NK-92 (cell line): ENCODE results near the gene MMP15.
"Not testable (repeated sequence)": the region's sequence is repeated elsewhere in the genome, so short reads cannot be mapped to it uniquely, and the experiment has no call there.

Source experiments
- DNase-seq: peaks from one replicate; lab custom pipeline; 2025; ENCODE audit not compliant: unreplicated experiment; lab: John Stamatoyannopoulos, UW

Gene MMP15

GRCh38 chr16:58048494-58049231 is 23.1 kb downstream of the MMP15 start:
- DNase-seq, result no peak

GRCh38 chr16:58049232-58050185 is 24.0 kb downstream of the MMP15 start:
- no peak for DNase-seq

GRCh38 chr16:58051296-58051695 is 25.7 kb downstream of the MMP15 start:
- DNase-seq, result no peak

GRCh38 chr16:58051821-58052603 is 26.5 kb downstream of the MMP15 start:
- DNase-seq, result no peak

GRCh38 chr16:58053682-58054005 is 28.1 kb downstream of the MMP15 start:
- DNase-seq, result no peak

- DNase-seq, result no peak
Observed at GRCh38 chr16:58054289-58054688, 28.7 kb downstream of the MMP15 start.

- no peak for DNase-seq
Observed at GRCh38 chr16:58056580-58056979, 31.0 kb downstream of the MMP15 start.

- DNase-seq, result no peak
Observed at GRCh38 chr16:58057121-58057520, 31.6 kb downstream of the MMP15 start.

- no peak for DNase-seq
Observed at GRCh38 chr16:58057784-58058183, 32.2 kb downstream of the MMP15 start.

- no peak for DNase-seq
Observed at GRCh38 chr16:58062821-58063220, 37.3 kb downstream of the MMP15 start.

- no peak for DNase-seq
Observed at GRCh38 chr16:58063377-58064076, 38.0 kb downstream of the MMP15 start.

GRCh38 chr16:58070585-58070984 is 45.0 kb downstream of the MMP15 start:
- no peak for DNase-seq

- DNase-seq, result not testable (repeated sequence)
Observed at GRCh38 chr16:58072134-58072533, 46.6 kb downstream of the MMP15 start.

GRCh38 chr16:58073086-58073485 is 47.5 kb downstream of the MMP15 start:
- not testable (repeated sequence) for DNase-seq

GRCh38 chr16:58074657-58075056 is 49.1 kb downstream of the MMP15 start:
- no peak for DNase-seq

- no peak for DNase-seq
Observed at GRCh38 chr16:58076514-58076913, 51.0 kb downstream of the MMP15 start.

GRCh38 chr16:58077796-58078195 is 52.2 kb downstream of the MMP15 start:
- DNase-seq, result no peak

GRCh38 chr16:58080657-58081056 is 55.1 kb downstream of the MMP15 start:
- DNase-seq, result not testable (repeated sequence)

GRCh38 chr16:58082381-58082780 is 56.8 kb downstream of the MMP15 start:
- no peak for DNase-seq

GRCh38 chr16:58084635-58085034 is 59.1 kb downstream of the MMP15 start:
- no peak for DNase-seq

GRCh38 chr16:58085171-58085570 is 59.6 kb downstream of the MMP15 start:
- DNase-seq, result no peak
